Neural progenitor cell (in vitro differentiated cells): ENCODE measurements around the gene IRS2.

Experiments
- CTCF ChIP-seq: fragments of 200-600 bp; sonication (generic); IDR thresholded peaks from 2 replicates; pipeline ENCODE4 v1.5.1; 2017; ENCODE audit warnings: antibody characterized with exemption, mild to moderate bottlenecking
- EZH2 ChIP-seq: fragments of 200-600 bp; sonication (generic); IDR thresholded peaks from 2 replicates; pipeline ENCODE4 v1.6.1; 2017; ENCODE audit warnings: antibody characterized with exemption, mild to moderate bottlenecking, moderate library complexity
- EZH2phosphoT487 ChIP-seq: fragments of 200-600 bp; sonication (generic); IDR thresholded peaks from 2 replicates; pipeline ENCODE4 v1.6.1; 2017; ENCODE audit warnings: antibody characterized with exemption

DNA sequence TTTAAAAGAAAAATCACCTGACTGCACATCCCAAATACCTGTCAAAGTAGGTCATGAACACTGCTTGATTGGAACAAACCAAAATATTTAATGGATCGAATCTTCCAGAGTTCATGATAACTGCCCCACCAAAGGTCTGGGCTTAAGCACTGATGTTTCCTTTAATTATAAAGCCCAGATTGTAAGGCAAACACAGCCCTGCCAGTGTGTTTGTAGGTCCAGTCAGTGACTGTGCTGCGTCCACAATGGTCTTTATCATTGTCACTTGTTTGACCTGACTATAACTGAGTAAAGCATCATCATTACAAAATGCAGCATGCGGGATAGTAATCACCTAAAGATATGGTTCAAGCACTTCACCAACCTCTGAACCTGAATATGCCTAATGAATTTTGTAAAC is 63.3 kb downstream of the IRS2 start:
- TF ChIP-seq CTCF (no peak), EZH2 (no peak), EZH2phosphoT487 (no peak)
